CD1c-positive myeloid dendritic cell (primary cell): ENCODE data around the gene CD3D.

Experiments used
- DNase-seq: peaks from one replicate; pipeline ENCODE4 v3.0.0-alpha.2; 2016; ENCODE audit errors: extremely low spot score

The CD3D gene

GRCh38 chr11:118301600-118302195 is 40.8 kb downstream of the CD3D start:
- no peak for DNase-seq

- DNase-seq, result peak; percentile 55
Measured at GRCh38 chr11:118295815-118296454, 46.6 kb downstream of the CD3D start.

DNA sequence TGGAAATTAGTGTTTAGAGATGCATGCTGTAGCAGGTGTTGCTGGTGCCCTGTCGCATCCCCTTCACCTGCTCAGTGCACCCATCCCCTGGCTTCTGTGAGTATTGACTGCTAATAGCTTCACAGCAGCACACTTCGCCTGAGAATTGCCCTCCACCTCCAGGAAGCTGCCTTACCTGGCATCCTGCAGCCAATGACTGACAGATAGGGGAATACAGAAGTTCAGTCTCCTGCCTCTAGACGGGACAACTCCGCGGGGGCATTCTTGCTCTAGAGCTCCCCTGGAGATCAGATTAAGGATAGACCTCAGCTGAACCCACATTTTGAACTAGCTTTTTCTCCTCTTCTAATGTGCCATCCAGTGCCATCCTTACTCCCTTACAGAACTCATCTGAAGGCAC is 47.3 kb downstream of the CD3D start:
- peak; percentile 18 for DNase-seq

DNA sequence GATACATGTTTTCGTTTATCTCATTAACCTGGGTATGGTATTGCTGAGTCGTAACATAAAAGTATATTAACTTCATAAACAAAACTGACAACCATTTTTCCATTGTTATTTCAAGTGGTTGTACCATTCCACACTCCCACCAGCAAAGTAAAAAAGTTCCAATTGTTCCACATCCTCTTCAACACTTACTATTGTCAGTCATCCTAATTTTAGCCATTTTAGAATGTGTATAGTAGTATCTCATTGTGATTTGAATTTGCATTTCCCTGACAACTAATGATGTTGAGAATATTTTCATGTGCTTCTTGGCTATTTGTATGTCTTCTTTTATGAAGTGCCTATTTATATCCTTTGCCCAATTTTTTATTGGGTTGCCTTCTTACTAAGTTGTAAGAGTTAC is 48.5 kb downstream of the CD3D start:
- DNase-seq, result no peak

DNA sequence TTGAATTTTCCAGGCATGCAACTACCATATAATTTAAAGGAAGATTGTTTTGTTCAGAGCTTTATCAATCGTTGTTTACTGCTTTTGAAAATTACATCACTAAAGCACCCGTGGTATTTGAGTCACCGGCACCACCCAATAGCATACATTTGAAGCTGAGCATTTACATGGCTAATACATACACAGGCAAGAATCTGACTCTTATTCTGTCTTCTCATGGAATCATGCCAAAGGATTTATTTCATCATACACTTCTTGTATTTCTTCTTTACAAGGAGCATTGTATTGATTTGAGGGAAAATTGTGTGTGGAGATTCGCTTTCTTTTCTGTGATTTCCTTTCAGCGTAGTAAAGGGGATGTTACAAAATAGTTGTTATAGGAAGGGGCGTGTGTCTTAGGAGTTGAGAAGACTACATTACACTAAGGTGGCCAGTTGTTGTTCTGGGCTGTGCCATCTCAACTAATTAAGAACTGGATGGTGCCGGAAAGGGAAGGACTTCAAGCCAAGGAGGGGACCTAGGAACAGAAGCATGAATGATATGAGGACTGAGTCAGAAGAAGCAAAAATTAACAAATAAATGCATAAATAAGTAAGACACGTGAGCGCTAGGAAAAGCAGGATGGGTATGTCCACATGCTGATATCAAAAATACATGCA is 50.9 kb downstream of the CD3D start:
- peak; percentile 74 for DNase-seq

- peak; percentile 70 for DNase-seq
Measured at GRCh38 chr11:118290923-118291322, 51.6 kb downstream of the CD3D start.

DNA sequence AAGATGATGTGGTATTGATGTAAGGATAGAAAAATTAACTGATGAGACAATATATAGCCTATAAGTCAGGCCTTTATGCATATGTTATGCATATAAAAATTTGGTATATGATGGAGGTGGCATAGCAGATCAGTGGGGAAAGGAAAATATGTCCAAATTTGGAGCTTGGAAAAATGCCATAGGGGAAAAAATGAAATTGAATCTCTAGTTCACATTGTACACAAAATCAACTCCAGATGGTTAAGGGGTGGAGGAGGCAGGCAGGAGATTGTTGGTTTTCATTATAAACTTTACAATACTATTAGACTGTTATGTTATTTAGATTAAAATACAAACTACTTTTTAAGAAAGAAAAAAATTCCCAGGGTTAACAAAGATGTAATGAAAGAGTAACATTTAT is 53.1 kb downstream of the CD3D start:
- no peak for DNase-seq
